Suprapubic skin (tissue), 4 donors: ENCODE data around the gene GNAI2. TPM values are rescaled to one million over a fixed set of nuclear protein-coding genes. Genes with fewer than 3 reads are reported as not detected.

Experiments
- DNase-seq, 2 donors: peaks; one replicate each; pipeline ENCODE4 v3.0.0-alpha.2; 2019; ENCODE audit warnings: low spot score in 2 of 2
- H3K27ac ChIP-seq: fragments of 200-600 bp; sonication (generic); one replicate; pipeline ENCODE4 v1.5.1; 2019
- H3K27me3 ChIP-seq: fragments of 200-600 bp; sonication (generic); one replicate; pipeline ENCODE4 v1.5.1; 2019
- H3K36me3 ChIP-seq: fragments of 200-600 bp; sonication (generic); one replicate; pipeline ENCODE4 v1.5.1; 2019
- H3K4me1 ChIP-seq: fragments of 200-600 bp; sonication (generic); one replicate; pipeline ENCODE4 v1.5.1; 2019
- H3K4me3 ChIP-seq: fragments of 200-600 bp; sonication (generic); one replicate; pipeline ENCODE4 v1.5.1; 2019; ENCODE audit warnings: mild to moderate bottlenecking
- H3K9me3 ChIP-seq: fragments of 200-600 bp; sonication (generic); one replicate; pipeline ENCODE4 v1.5.1; 2019
- CTCF ChIP-seq, 2 donors: fragments of 200-600 bp in 1 of 2; fragments of 450-650 bp in 1 of 2; sonication (generic) in 1 of 2; IDR thresholded peaks; one replicate each; pipeline ENCODE4 v1.5.1; 2016 to 2019; ENCODE audit warnings: antibody characterized with exemption in 2 of 2, mild to moderate bottlenecking in 1 of 2, moderate library complexity in 1 of 2
- EP300 ChIP-seq: sonication (generic); formaldehyde crosslinking; IDR thresholded peaks from one replicate; pipeline ENCODE4 v1.6.1; 2017; ENCODE audit warnings: antibody characterized with exemption
- POLR2A ChIP-seq, 2 donors: fragments of 450-650 bp; IDR thresholded peaks; one replicate each; pipeline ENCODE4 v1.6.1; 2017; ENCODE audit warnings: antibody characterized with exemption in 2 of 2, mild to moderate bottlenecking in 2 of 2, moderate library complexity in 2 of 2
- POLR2AphosphoS5 ChIP-seq, 3 donors: sonication (generic); formaldehyde crosslinking; IDR thresholded peaks; one replicate each; pipeline ENCODE4 v1.6.1; 2017; ENCODE audit warnings: antibody characterized with exemption in 3 of 3
- WGBS: methylation state at CpG from one replicate; pipeline ENCODE4 v1.1.5; 2018; 5-methylcytosine and 5-hydroxymethylcytosine counted together
- total RNA-seq, 4 donors: library from RNA; depleted of rRNA; stranded (reverse); fragments of >200 nt; gene quantifications; one replicate each; pipeline ENCODE4 v1.1.0, GENCODE V29; 2016

The GNAI2 gene
- total RNA-seq, 4 donors from 2014 or later, result 70.9 to 91.3 (median 76.7) TPM

DNA sequence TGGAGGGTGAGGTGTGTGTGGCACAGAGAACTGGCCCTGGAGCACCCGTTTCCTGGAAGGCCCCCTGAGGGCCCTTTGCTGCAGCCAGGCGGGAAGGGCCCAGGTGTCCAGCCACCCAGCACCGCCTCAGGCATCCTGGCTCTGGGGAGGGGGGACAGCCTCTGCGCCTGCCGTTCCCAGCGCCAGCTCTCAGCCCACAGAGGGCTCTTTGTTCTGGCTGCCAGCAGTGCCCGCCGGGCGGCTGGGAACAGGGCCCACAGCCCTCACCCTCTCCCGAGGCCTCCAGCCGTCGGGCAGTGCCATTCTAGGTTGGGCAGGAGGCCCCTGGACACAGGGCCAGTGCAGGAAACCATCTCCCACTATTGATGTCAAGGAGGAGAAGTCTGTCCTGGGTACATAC lies 22.6 kb upstream of the GNAI2 start:
- no peak overlapping the region for H3K27ac ChIP-seq
- H3K36me3 ChIP-seq, result no peaks in the 10 kb centered on the region
- no peaks in the 10 kb centered on the region for H3K27me3 ChIP-seq
- no peak for DNase-seq
- H3K9me3 ChIP-seq, result no peaks in the 10 kb centered on the region
- H3K4me3 ChIP-seq, result no peak overlapping the region
- peaks cover 4% of the 10 kb centered on the region for H3K4me1 ChIP-seq
- WGBS, result 76% methylated on average over 9 of the region's 12 CpGs
- no peak for TF ChIP-seq POLR2A (IDR thresholded peaks at IDR 0.05)
- no peak for TF ChIP-seq CTCF (IDR thresholded peaks at IDR 0.05)
- TF ChIP-seq POLR2AphosphoS5 (IDR thresholded peaks at IDR 0.05), result no peak
- no peak for TF ChIP-seq EP300

GRCh38 chr3:50214824-50215223 lies 21.2 kb upstream of the GNAI2 start:
- Histone ChIP-seq H3K9me3 (no peaks in the 10 kb centered on the region), H3K4me3 (no peak overlapping the region), H3K27me3 (no peaks in the 10 kb centered on the region), H3K4me1 (peaks cover 4% of the 10 kb centered on the region), H3K27ac (no peak overlapping the region), H3K36me3 (no peaks in the 10 kb centered on the region)
- TF ChIP-seq CTCF (IDR thresholded peaks at IDR 0.05) (no peak), EP300 (no peak), POLR2AphosphoS5 (IDR thresholded peaks at IDR 0.05) (no peak), POLR2A (IDR thresholded peaks at IDR 0.05) (no peak)
- DNase-seq, result no peak
- 85% methylated on average over 10 of the region's 10 CpGs for WGBS

- no peak overlapping the region for H3K4me3 ChIP-seq
- H3K36me3 ChIP-seq, result no peaks in the 10 kb centered on the region
- H3K9me3 ChIP-seq, result no peaks in the 10 kb centered on the region
- H3K27ac ChIP-seq, result no peak overlapping the region
- TF ChIP-seq EP300, result no peak
- WGBS, result 80% methylated on average over 7 of the region's 9 CpGs
- H3K27me3 ChIP-seq, result no peaks in the 10 kb centered on the region
- no peak for DNase-seq
- peaks cover 4% of the 10 kb centered on the region for H3K4me1 ChIP-seq
These were observed 20.5 kb upstream of the GNAI2 start for GRCh38 chr3:50215529-50215928.

GRCh38 chr3:50217681-50218080 lies 18.3 kb upstream of the GNAI2 start:
- TF ChIP-seq POLR2A (IDR thresholded peaks at IDR 0.05) (no peak), CTCF (IDR thresholded peaks at IDR 0.05) (no peak), POLR2AphosphoS5 (IDR thresholded peaks at IDR 0.05) (no peak), EP300 (no peak)
- 46% methylated on average over 10 of the region's 10 CpGs for WGBS
- H3K4me3 ChIP-seq, result no peak overlapping the region
- H3K27ac ChIP-seq, result no peak overlapping the region
- no peaks in the 10 kb centered on the region for H3K9me3 ChIP-seq
- H3K36me3 ChIP-seq, result no peaks in the 10 kb centered on the region
- H3K27me3 ChIP-seq, result no peaks in the 10 kb centered on the region
- H3K4me1 ChIP-seq, result peaks cover 4% of the 10 kb centered on the region
- no peak for DNase-seq

DNA sequence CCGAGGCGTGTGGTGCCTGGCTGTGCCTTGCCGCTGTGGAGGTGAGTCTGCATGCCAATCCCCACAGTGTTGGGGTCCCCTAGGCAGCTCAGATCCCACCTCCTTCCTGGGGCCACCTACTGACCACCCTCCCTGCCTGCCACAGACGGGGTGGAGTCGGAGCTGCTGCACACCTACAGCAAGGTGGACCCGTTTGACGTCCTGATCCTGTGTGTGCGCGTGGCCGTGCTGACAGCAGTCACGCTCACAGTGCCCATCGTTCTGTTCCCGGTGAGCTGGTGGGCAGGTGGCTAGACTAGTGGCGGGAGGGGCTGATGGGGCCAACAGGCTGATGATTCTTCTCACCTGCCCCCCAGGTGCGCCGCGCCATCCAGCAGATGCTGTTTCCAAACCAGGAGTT lies 17.6 kb upstream of the GNAI2 start:
- TF ChIP-seq POLR2A (IDR thresholded peaks at IDR 0.05) (no peak), EP300 (no peak), CTCF (IDR thresholded peaks at IDR 0.05) (no peak), POLR2AphosphoS5 (IDR thresholded peaks at IDR 0.05) (no peak)
- WGBS, result 95% methylated on average over 14 of the region's 17 CpGs
- Histone ChIP-seq H3K36me3 (no peaks in the 10 kb centered on the region), H3K9me3 (no peaks in the 10 kb centered on the region), H3K27me3 (no peaks in the 10 kb centered on the region), H3K4me3 (no peak overlapping the region), H3K4me1 (peaks cover 4% of the 10 kb centered on the region), H3K27ac (no peak overlapping the region)
- no peak for DNase-seq

- 92% methylated on average over 5 of the region's 5 CpGs for WGBS
These were observed 16.7 kb upstream of the GNAI2 start for GRCh38 chr3:50219285-50219684.

More at GRCh38 chr3:50219285-50219684, 16.7 kb upstream of the GNAI2 start:
- no peaks in the 10 kb centered on the region for H3K27me3 ChIP-seq
- DNase-seq, result no peak
- no peak overlapping the region for H3K4me3 ChIP-seq
- no peak overlapping the region for H3K27ac ChIP-seq
- no peaks in the 10 kb centered on the region for H3K9me3 ChIP-seq
- no peaks in the 10 kb centered on the region for H3K36me3 ChIP-seq
- TF ChIP-seq EP300 (no peak), POLR2AphosphoS5 (IDR thresholded peaks at IDR 0.05) (no peak)
- peaks cover 4% of the 10 kb centered on the region for H3K4me1 ChIP-seq
